ENCODE measurements around the gene PLPP4. TPM values are rescaled to one million over a fixed set of nuclear protein-coding genes. Genes with fewer than 3 reads are reported as not detected.

The PLPP4 gene
- polyA plus RNA-seq, 1 of the 3 experiments (the other 2 are of a cell fraction): 27.9 TPM

GRCh38 chr10:120483006-120483405 lies 26.0 kb downstream of the PLPP4 start:
- Histone ChIP-seq H3K79me2 (ENCODE audit: insufficient read depth) (peaks cover 100% of the 10 kb centered on the region), H3K9me2 (no peaks in the 10 kb centered on the region), H3K27ac (ENCODE audit: low read depth in 2 of 2, low read length in 1 of 2) (no peak overlapping the region), H3K4me3 (ENCODE audit: low read depth in 2 of 2, low read length in 1 of 2) (no peak overlapping the region), H3K9me3 (no peaks in the 10 kb centered on the region), H4K20me1 (ENCODE audit: insufficient read depth) (peaks cover 32% of the 10 kb centered on the region; the same call in 1 of the 2 replicates), H3K27me3 (ENCODE audit: insufficient read depth) (no peaks in the 10 kb centered on the region), H3F3A (replicated peaks; ENCODE audit: insufficient read depth) (peaks cover 8% of the 10 kb centered on the region), H3K36me3 (replicated peaks in 1 of 2; ENCODE audit: control insufficient read depth in 1 of 2, insufficient read depth in 2 of 2, low read length in 1 of 2) (peaks cover 0 to 25% of the 10 kb centered on the region in 2 experiments), H2AFZ (ENCODE audit: low read depth) (no peak overlapping the region), H3K4me1 (ENCODE audit: control insufficient read depth in 1 of 2, insufficient read depth in 2 of 2, low read depth in 1 of 2, low read length in 1 of 2) (peaks cover 14 to 20% of the 10 kb centered on the region in 2 experiments), H3K4me2 (no peak overlapping the region), H3K9ac (no peak overlapping the region)
- no peak for DNase-seq
- WGBS (ENCODE audit: low lambda C conversion rate): 87% methylated on average over 3 of the region's 3 CpGs
- TF ChIP-seq USF2 (IDR thresholded peaks at IDR 0.05; ENCODE audit: borderline replicate concordance, low read depth, low read length): no peak
- TF ChIP-seq, protein P1, sequence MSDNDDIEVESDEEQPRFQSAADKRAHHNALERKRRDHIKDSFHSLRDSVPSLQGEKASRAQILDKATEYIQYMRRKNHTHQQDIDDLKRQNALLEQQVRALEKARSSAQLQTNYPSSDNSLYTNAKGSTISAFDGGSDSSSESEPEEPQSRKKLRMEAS (IDR thresholded peaks at IDR 0.05; ENCODE audit: low read depth): no peak
- TF ChIP-seq TAF1 (IDR thresholded peaks at IDR 0.05; ENCODE audit: borderline replicate concordance, low read depth, low read length): no peak
- no peak for TF ChIP-seq FOXJ3 (CRISPR knock-in tag; IDR thresholded peaks at IDR 0.05)
- TF ChIP-seq, protein P2, sequence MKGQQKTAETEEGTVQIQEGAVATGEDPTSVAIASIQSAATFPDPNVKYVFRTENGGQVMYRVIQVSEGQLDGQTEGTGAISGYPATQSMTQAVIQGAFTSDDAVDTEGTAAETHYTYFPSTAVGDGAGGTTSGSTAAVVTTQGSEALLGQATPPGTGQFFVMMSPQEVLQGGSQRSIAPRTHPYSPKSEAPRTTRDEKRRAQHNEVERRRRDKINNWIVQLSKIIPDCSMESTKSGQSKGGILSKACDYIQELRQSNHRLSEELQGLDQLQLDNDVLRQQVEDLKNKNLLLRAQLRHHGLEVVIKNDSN (IDR thresholded peaks at IDR 0.05; ENCODE audit: borderline replicate concordance, low read depth): no peak
- no peak for TF ChIP-seq RXRA (IDR thresholded peaks at IDR 0.05; ENCODE audit: borderline replicate concordance, low read depth)
- TF ChIP-seq FOXM1 (IDR thresholded peaks at IDR 0.05; ENCODE audit: low read depth): no peak
- no peak for TF ChIP-seq POLR2AphosphoS5 (IDR thresholded peaks at IDR 0.05; ENCODE audit: low read depth, low read length)
- no peak for TF ChIP-seq JUND (IDR thresholded peaks at IDR 0.05)
- TF ChIP-seq YY1 (IDR thresholded peaks at IDR 0.05; ENCODE audit: low read depth): no peak
- TF ChIP-seq MXI1 (IDR thresholded peaks at IDR 0.05; ENCODE audit: low read depth, low read length): no peak
- ChIA-PET CTCF (interaction anchor here (0.6 kb wide), 1 partner anchor 1608 kb away, joined by 3 read pairs; no protein-coding TSS in a partner anchor), POLR2A (no interaction called here)

DNA sequence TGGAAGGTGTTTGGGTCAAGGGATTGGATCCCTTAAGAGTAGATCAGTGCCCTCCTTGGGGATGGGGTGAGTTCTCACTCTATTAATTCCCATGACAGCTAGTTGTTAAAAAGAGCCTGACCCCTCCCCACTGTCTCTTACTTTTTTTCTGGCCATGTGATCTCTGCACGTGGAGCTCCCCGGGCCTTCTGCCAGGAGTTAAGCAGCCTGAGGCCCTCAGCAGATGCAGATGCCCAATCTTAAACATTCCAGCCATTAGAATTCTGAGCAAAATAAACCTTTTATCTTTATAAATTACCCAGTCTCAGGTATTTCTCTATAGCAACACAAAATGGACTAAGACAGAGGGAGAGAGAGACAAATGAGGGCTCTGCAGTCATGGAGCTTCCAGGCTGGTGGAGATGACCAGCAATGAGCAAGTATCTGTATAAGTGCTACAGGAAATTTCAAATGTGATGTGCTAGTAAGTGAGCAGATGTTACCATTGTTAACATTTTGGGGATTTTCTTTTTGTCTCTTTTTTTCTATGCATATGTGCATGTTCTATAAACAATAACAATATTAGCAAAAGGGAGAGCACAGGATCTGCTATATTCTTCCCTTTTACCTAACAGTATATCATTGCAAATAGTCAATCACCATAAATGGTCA lies 26.7 kb downstream of the PLPP4 start:
- Histone ChIP-seq H3K27me3 (ENCODE audit: insufficient read depth) (no peaks in the 10 kb centered on the region), H3K9me3 (no peaks in the 10 kb centered on the region), H3K27ac (ENCODE audit: low read depth in 2 of 2, low read length in 1 of 2) (no peak overlapping the region), H3K4me2 (no peak overlapping the region), H3K9me2 (no peaks in the 10 kb centered on the region), H3K4me1 (ENCODE audit: control insufficient read depth in 1 of 2, insufficient read depth in 2 of 2, low read depth in 1 of 2, low read length in 1 of 2) (peaks cover 11 to 19% of the 10 kb centered on the region in 2 experiments; a peak in 3 of 4 replicates), H2AFZ (ENCODE audit: low read depth) (no peak overlapping the region), H4K20me1 (ENCODE audit: insufficient read depth) (peaks cover 36% of the 10 kb centered on the region; the same call in 1 of the 2 replicates), H3K79me2 (ENCODE audit: insufficient read depth) (peaks cover 100% of the 10 kb centered on the region), H3K36me3 (replicated peaks in 1 of 2; ENCODE audit: control insufficient read depth in 1 of 2, insufficient read depth in 2 of 2, low read length in 1 of 2) (peaks cover 0 to 26% of the 10 kb centered on the region in 2 experiments), H3K9ac (no peak overlapping the region), H3F3A (replicated peaks; ENCODE audit: insufficient read depth) (peaks cover 4% of the 10 kb centered on the region), H3K4me3 (ENCODE audit: low read depth in 2 of 2, low read length in 1 of 2) (no peak overlapping the region)
- WGBS (ENCODE audit: low lambda C conversion rate): 83% methylated on average over 2 of the region's 2 CpGs
- TF ChIP-seq, protein P3, sequence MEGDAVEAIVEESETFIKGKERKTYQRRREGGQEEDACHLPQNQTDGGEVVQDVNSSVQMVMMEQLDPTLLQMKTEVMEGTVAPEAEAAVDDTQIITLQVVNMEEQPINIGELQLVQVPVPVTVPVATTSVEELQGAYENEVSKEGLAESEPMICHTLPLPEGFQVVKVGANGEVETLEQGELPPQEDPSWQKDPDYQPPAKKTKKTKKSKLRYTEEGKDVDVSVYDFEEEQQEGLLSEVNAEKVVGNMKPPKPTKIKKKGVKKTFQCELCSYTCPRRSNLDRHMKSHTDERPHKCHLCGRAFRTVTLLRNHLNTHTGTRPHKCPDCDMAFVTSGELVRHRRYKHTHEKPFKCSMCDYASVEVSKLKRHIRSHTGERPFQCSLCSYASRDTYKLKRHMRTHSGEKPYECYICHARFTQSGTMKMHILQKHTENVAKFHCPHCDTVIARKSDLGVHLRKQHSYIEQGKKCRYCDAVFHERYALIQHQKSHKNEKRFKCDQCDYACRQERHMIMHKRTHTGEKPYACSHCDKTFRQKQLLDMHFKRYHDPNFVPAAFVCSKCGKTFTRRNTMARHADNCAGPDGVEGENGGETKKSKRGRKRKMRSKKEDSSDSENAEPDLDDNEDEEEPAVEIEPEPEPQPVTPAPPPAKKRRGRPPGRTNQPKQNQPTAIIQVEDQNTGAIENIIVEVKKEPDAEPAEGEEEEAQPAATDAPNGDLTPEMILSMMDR (IDR thresholded peaks at IDR 0.05): no peak
- TF ChIP-seq, protein P4, sequence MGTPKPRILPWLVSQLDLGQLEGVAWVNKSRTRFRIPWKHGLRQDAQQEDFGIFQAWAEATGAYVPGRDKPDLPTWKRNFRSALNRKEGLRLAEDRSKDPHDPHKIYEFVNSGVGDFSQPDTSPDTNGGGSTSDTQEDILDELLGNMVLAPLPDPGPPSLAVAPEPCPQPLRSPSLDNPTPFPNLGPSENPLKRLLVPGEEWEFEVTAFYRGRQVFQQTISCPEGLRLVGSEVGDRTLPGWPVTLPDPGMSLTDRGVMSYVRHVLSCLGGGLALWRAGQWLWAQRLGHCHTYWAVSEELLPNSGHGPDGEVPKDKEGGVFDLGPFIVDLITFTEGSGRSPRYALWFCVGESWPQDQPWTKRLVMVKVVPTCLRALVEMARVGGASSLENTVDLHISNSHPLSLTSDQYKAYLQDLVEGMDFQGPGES (IDR thresholded peaks at IDR 0.05; ENCODE audit: low read depth, low read length): no peak
- no peak for TF ChIP-seq NFIC (IDR thresholded peaks at IDR 0.05; ENCODE audit: borderline replicate concordance)
- no peak for TF ChIP-seq EP300 (IDR thresholded peaks at IDR 0.05; ENCODE audit: borderline replicate concordance in 1 of 2, low read depth in 1 of 2, low read length in 1 of 2)
- no peak for TF ChIP-seq ZBTB33 (IDR thresholded peaks at IDR 0.05; ENCODE audit: borderline replicate concordance, low read depth)
- no peak for TF ChIP-seq SMC3 (IDR thresholded peaks at IDR 0.05; ENCODE audit: low read depth, low read length)
- TF ChIP-seq RXRA (IDR thresholded peaks at IDR 0.05; ENCODE audit: borderline replicate concordance, low read depth): no peak
- TF ChIP-seq, protein P2 (IDR thresholded peaks at IDR 0.05; ENCODE audit: borderline replicate concordance, low read depth): no peak
- no peak for TF ChIP-seq USF2 (IDR thresholded peaks at IDR 0.05; ENCODE audit: borderline replicate concordance, low read depth, low read length)
- ChIA-PET POLR2A (no interaction called here), CTCF (no interaction called here)
- DNase-seq: no peak

Measured in SK-N-SH (cell line).